RPMI8226 (cell line): Measurements from ENCODE around the gene LRP4.
A peak's percentile ranks its signal among the peaks of the same experiment; 100 is the strongest.

Experiments
- DNase-seq: peaks from one replicate; pipeline ENCODE4 v3.0.0-alpha.2; 2015

The LRP4 gene

DNA sequence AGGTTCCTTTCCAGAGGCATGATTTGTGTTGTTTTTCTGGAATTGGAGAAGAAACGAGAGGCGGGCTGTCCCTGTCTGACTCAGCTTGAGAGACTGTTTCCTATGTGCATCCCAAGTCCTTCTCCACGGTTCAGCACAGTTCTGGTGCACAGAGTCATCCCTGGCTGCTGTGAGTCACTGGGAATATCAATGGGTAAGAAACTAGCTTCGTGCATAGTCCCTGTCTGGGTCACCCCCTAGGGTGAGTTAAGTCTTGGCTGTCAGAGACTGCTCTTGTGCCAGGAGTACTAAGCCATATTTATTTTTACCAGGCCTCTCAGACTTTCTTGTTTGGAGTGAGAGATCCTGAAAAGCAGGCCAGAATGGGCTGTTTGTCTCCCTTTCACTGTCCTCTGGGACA lies 2.4 kb upstream of the LRP4 start:
- DNase-seq: no peak

DNA sequence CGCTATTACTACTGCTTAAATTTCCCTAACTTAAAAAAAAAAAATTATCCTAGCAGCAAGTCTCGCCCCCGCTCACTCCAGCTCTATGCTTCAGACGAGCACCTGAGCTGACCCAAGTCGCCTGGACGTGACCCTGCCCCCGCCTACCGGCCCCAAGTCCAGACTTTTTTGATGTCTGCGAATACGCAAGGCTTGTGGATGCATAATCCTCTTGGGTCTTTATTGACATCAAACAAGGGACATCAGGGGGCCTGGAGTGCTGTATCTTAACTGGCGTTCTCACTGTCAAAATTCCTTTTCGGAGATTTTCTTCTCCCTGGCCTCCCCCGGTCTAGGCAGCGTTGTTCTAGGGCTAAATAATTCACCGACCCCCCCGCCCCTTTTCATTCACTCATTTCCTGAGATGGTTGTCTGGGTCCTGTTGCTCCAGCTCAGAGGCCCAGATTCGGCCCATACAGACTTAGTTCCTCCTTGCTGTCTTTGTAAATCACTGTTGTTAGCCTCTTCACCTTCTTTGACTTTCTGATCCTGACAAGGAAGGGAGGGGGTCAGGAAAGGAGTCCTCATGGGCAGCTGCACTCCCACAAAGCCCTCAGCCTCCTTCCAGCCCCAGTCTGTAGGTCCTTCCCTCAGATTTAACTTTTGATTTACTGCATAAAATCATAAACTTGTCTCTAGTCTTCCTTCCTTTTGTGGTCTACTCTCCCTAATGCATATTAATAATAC lies 601 bp upstream of the LRP4 start:
- DNase-seq: no peak

DNA sequence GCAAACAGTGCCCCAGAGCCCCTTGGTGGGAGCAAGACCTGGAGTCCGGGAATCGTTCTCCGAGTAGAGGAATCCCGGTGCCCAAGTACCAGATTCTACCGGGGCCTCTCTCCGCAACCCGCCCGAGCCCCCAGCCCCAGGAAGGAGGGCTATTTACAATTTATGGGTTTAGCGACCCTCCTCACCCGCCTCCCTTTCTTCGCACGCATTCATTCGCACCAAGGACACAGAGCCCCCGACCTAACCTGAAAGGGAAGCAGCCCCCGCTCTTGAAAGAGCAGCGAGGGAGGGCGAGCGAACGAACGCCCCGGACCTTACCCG lies 628 bp downstream of the LRP4 start:
- no peak for DNase-seq

DNA sequence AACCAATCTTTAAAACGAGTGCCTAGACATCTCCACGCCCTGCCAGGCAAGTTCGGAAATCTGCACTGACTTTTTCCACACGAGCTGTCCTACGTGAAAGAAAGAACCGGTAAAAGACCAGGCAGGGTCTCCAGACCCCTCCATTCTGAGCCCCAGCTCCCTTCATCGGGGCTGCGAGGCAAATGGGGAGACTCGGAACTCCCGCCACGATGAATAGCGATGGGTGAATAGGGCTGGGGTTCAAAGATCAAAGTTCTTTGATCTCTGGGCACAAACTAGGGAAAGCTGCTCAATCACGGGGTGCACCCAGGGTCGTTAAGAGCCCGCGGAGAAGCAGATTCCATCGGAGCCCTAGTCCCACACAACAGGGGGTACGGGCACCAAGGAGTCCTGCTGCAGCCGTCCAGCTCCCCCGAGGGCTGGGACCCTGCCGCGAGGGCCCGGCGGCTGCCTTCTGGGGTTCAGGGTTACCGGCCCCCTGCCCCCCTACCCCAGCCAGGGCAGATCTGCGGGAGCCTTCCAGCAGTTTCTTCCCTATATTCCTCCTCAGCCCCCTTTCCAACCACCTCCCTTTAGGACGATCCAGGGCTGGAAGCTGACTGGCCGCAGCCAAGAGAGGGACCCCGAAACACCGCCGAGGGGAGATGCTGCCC lies 1.1 kb downstream of the LRP4 start:
- DNase-seq: no peak

DNA sequence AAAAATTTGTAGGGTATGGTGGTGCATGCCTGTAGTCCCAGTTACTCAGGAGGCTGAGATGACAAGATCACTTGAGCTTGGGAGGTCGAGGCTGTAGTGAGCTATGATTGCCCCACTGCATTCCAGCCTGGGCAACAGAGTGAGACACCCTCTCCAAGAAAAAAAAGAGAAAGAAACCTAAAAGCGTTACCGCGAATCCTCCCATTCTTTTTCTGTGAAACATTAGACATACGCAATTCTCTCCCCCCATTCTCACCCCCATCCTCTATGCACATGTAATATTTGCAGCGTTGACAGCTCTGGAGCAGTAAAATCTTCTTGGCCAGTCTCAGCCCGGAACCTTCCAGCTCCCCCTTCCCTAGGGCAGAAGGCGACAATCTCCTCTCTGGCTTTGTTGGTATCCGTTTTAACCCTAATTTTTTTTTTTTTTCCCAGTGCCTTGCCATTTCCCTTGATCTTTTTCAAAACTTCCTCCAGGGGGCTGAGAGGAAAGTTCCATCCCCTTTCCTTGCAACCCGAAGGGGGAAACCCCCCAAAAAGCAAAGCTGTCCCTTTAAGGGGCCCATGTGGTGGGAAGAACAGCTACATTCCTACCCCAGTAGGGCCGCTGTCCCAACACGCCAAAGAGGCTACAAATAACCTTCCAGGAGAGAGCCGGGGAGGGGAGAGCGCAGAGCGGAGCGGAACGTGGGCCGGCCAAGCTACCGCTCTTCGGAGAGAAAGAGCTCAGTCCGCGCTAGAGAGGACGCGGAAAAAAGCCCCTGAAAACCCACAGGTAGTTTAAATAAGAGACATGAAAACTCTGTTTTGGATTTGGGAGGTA lies 1.9 kb downstream of the LRP4 start:
- DNase-seq: no peak

DNA sequence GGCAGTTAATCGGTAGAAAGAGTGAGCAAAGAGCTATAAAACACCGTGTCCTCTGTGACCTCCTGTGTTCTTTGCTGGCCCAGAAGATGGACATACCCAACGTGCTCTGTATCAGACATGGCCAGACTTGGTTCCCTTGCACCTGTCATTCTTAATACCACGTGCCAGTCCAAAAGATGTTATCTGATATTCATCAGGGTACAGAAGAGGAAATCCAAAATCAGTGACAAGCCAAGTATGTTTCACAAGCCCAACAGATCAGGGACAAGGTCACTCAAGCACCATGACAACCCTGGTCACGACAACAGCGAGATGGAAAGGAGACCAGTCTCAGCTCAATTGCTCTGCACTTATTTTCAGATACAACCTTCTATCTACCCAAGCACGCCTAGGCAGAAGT lies 3.4 kb downstream of the LRP4 start:
- no peak for DNase-seq

DNA sequence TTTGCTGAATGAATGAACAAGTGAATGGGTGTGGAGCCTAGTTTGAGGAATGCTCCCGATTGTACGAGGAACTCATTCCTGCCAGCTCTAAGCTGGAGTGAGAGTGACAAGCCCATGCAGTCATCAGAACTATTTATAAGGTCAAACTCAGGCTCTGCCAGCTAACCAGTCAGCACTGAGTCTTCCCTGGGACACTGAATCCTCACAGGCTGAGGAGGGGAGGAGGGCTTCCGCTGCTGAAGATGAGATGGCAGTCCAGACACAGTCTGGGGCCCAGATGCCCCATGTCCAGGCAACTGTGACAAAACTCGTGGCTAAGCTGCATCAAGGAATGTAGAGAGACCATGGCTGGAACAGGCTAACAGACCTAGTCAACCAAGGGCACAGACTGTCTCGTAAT lies 4.0 kb downstream of the LRP4 start:
- no peak for DNase-seq

DNA sequence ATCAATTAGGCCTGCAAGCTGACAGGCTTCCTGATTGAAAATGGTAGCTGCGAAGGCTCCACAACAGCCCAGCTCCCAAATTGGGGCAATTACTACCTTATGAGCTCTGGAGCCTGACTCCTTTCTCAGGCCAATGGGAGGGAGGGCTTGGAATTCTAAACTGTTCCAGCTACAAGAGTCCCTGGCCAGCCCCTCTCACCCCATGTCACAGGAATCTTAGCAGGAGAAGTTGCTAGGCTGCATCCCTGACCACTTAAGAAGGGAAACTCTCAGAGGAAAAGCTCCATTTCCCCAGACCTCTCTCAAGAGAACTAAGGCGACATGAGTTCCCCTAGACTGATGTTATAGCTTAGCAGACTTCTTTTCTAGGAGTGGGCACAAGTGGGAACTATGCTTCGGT lies 4.9 kb downstream of the LRP4 start:
- DNase-seq: no peak

DNA sequence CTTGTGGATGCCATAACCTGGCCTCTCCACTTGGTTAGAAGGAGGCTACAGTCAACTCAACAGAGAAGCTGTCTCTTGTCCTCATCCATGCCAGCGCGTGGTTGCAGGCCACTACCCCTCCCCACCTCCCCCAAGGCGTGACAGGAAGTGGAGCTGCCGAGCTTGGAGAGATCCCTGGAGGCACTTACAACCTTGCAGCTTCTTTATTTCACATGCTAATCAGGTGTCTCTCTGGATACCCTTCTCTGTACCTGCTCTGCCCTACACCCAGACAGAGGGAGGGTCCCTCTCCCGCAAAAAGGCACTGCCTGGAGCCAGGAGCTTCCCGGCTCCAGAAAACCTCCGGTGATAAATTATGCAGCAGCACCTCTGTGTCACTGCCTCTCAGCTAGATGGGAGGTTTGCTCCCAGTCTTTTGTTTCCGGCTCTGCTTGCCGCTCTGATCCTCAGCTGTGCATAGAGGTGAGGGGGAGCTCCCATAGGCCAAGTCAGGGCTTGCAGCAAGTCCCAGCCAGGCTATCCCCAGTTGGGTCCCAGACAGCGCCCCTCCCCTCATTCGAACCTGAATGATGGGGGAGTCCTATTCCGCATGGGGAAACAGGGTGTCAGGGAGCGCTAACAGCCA lies 5.7 kb downstream of the LRP4 start:
- DNase-seq: no peak

DNA sequence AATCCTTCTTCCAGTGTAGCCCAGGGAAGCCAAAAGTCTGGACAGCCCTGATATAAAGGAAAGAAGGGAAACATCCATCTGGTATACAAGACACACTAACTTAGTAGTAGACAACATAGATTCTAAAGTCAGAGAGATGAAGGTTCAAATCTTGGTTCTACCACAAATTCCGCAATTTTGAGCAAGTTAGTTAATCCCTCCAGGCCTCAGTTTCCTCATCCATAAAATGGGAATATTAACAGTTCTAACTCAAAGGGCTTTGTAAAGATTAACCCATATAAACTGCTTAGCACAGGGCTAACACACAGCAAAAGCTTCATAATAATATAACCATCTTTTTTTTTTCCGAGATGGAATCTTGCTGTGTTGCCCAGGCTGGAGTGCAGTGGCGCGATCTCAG lies 10.7 kb downstream of the LRP4 start:
- DNase-seq: no peak

DNA sequence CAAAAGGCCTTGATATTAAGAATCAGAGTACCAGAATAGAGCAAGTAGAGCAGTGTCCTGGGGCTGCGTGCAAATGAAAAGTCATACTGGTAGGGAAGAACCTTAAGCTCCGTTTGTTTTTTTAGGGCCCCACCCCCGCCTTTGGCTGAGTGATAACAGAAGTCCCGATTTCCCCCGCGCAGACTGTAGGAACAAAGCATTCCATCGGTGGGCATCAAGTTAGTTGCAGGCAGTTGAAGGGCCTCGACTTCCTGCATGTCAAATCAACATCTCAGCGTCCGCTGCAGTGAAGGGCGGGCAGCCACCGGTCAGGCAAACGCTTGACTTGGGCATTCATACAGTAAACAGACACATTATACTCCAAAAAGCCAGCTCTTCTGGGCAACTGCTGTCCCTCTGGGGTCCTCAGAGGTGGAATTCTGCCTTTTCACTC lies 11.7 kb downstream of the LRP4 start:
- DNase-seq: no peak

DNA sequence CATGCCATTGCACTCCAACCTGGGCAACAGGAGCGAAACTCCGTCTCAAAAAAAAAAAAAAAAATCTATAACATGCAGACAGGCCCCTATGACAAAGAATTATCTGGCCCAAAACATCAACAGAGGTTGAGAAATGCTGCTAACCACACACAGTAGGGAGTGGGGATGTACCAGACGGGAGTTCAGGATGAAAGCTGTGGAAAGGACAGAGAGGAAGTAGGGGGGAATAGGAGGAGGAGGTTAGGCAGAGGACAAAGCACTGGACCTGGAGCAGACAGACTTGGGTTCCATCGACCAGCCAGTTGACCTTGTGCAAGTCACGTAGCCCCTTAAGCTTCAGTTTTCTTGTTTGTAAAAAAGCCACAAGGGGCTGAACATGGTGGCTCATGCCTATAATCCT lies 12.5 kb downstream of the LRP4 start:
- DNase-seq: no peak

DNA sequence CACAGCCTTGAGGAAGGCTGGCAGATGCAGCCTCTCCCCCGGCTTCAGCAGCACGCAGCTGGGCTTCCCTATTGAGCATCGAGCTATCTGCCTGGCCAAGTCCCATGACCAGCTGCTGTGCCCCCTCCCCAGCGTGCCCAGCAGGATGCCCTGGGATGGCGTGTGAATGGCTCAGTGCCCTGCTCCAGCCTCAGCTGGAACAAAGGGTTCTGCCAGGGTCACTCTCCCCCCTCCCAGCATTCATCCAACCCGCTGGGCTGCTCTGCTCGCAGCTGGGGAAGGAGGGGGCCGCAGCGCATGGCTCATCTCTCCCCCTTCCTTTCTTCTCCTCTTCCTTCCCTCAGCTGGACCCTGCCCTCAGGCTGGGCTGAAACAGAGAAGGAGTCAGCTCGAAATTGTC lies 14.5 kb downstream of the LRP4 start:
- no peak for DNase-seq

DNA sequence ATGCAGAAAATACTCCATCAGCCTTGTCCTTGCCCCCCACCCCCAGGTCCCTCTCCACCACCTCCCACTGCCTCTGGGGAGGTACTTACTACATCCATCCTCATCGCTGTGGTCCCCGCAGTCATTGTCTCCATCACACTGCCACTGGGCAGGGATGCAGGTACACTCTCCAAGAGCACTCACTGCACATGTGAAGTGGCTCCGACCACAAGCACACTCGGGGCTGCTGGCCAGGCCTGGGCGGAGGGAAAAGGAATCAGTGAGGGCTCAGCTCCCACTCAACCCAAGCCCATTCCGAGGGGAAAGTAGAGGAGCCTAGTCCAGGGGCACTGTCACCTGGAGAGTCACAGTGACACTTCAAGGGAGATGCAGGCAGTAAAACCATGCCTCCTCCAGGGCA lies 15.7 kb downstream of the LRP4 start:
- DNase-seq: no peak

DNA sequence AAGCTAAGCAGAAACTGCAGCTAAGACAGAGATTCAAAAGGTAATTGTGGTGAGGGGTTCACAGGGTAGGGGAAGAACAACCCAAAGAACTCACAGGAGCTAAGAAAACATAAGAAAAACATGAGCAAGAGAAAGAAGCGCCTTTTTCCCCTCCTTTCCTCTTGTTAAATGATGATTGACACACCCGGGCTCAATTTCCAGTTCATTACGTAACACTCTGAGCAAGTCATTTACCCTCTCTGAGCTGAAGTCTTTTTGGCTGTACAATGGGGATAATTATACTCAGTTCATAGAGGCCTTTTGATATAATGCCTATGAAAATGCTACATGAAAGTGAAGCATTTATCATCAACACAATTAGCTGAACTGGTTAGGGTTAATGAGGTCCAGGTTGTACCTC lies 17.2 kb downstream of the LRP4 start:
- no peak for DNase-seq

DNA sequence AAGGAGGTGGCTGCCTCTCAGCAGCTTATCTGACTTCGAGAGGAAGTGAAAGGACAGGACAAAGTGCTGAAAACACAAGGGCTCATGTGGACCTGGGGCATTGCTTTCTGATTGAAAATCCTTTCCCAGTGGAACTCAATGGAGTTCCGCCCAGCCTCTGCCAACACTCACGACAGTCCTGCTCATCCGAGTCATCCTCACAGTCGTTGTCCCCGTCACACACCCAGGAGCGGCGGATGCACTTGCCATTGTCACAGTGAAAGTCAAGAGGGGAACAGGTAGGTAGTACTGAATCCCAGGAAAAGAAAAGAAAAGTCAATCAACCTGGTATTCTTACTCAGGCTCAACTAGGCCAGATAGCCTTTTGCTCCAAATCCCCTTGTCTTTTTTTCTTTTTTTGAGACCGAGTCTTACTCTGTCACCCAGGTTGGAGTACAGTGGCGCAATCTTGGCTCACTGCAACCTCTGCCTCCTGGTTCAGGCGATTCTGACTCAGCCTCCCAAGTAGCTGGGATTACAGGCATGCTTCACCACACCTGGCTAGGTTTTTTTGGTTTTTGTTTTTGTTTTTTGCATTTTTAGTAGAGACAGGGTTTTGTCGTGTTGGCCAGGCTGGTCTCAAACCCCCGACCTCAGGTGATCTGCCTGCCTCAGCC lies 18.1 kb downstream of the LRP4 start:
- no peak for DNase-seq

DNA sequence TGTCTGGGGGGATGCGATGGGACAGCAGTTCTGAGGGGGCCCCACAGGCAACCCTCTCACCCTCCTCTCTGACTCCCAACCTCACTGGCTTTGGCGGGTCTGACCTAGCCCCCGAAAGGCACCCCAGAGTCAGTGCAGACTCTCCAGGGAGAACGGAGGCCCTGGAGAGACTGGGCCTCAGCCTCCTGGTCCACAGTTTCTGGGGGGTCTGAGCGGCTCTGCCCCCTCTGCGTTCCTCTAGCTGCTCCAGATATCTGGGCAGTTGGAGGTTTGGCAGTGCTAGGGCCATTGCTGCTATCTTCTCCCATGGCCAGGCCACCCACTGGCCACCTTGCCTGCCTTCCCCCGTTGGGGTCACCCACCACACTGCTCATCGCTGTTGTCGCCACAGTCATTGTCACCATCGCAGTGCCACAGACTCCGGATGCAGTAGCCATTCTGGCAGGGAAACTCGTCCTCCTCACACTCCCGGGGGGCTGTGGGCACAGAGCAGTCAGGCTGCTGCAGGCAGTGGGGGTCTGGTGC lies 18.8 kb downstream of the LRP4 start:
- DNase-seq: no peak

DNA sequence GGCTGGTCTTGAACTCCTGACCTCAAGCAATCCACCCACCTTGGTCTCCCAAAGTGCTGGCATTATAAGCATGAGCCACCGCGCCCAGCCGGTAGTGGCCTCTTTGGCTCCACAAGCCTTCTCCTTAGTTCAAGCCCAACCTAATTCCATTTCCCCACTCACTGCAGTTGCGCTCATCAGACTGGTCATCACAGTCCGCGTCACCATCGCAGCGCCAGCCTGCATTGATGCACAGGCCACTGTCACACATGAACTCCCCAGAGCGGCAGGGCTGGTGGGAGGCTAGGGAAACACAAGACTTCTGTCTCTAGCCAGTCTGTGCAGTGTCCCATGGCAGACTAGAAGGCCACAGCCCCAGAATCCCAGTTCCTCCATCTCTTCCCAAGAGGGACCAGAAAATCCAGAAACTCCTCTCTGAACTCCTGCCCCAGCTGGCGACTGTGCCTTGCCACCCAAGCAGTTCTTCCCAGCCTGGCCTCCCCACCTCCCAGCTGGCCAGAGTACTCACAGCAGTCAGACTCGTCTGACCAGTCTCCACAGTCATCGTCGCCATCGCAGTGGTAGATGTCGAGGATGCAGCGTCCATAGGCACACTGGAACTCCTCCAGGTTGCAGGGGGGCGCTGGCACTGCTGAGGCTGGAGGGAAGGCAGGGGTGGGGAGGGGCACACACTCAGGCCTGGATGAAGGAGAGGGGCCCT lies 19.8 kb downstream of the LRP4 start:
- no peak for DNase-seq

DNA sequence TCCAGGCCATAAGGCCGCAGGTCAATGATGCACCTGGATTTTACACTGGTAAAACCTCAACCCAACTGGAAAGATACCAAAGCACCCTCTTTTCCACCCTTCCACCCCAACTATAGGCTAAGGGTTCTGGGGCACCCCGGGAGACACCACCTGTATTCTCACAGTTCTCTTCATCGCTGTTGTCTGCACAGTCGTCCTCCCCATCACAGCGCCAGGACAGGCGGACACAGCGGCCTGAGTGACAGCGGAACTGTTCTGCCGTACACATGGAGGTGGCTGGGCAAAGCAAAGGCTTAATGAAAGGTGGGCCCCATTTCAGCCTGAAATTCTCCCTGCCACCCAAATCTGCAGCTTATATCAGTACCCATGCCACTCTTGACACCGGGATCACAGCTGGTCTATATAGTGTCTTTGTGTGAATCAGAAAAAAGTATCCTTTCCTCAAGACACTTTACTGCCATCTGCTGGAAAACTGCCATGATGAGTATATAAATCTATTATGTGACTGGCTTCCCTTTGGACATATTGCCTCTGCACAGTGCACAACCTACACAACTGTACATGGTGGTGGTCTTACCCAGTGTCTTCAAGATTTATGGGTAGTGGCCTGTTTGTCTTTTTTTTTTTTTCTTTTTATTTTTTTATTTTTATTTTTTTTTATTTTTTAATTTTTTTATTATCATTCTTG lies 21.5 kb downstream of the LRP4 start:
- peak; percentile 82 for DNase-seq

DNA sequence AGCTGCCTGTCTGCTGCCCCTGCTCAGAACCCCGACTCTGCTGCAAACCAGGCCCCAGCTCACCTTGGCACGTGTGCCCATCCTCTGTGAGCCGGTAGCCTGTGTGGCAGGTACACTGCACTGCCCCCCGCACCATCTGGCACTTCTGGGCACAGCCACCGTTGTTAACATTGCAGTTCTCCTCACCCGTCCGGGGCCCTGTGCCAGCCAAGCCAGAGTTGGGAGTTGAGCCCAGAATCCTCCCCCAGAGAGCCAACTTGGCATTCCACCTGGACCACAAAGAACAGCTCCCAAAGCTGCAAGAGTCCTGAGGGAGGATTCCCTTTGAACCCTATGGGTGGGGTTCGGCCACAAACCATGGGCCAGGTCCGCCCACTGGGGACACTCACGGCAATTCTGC lies 22.5 kb downstream of the LRP4 start:
- no peak for DNase-seq

DNA sequence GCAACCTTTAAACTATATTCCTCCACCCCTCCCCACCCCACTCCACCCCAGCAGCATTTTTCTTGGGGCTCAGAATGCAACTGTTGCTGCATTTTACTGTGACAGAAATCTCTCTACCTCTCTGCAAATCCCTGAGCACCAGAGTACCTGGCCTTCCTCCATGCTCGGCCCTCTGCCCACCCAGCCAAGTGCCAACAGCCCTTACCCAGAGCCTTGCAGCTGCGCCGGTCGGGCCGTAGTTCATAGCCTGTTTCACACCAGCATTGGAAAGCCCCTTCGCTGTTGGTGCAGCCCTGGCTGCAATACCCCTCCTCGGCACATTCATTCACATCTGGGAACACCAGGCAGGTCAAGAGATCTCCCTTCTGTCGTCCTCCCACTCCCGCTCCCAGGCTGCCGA lies 23.4 kb downstream of the LRP4 start:
- no peak for DNase-seq

DNA sequence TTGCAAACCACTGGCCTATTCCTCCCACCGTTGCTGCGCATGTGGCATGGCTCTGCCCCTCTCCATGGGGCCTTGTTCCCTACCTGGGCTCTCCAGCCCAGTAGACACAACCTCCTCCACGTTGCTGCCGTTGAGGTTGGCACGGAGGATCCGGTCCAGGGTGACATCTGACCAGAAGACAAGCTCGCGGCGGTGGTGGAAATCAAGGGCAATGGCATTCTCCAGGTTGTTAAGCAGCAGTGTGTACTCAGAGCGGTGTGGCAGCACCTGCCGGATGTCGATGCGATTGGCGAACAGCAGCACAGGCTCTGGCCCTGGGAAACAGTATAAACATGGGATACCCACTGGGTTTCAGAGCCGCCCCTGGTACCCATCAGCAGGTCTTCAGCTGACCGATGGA lies 23.8 kb downstream of the LRP4 start:
- no peak for DNase-seq
